Uterus (tissue), 4 donors: ENCODE results near the gene ADARB2. TPM values are rescaled to one million over a fixed set of nuclear protein-coding genes. Genes with fewer than 3 reads are reported as not detected.

Experiments used
- DNase-seq, 2 donors: peaks; one replicate each; pipeline ENCODE4 v3.0.0-alpha.2; 2019 to 2020
- H3K27ac ChIP-seq, 2 donors: fragments of 200-600 bp; sonication (generic); 1 replicate in 1 of 2; 2 replicates in 1 of 2; pipeline ENCODE4 v1.5.1; 2016 to 2018
- H3K27me3 ChIP-seq, 2 donors: fragments of 200-600 bp; sonication (generic); one replicate each; pipeline ENCODE4 v1.5.1; 2018 to 2019; ENCODE audit warnings: control low read depth in 1 of 2
- H3K36me3 ChIP-seq, 2 donors: fragments of 200-600 bp; sonication (generic); one replicate each; pipeline ENCODE4 v1.5.1; 2019; ENCODE audit warnings: control low read depth in 1 of 2
- H3K4me1 ChIP-seq, 2 donors: fragments of 200-600 bp; sonication (generic); one replicate each; pipeline ENCODE4 v1.5.1; 2018 to 2019; ENCODE audit warnings: control low read depth in 1 of 2
- H3K4me3 ChIP-seq, 2 donors: fragments of 200-600 bp; sonication (generic); 1 replicate in 1 of 2; 2 replicates in 1 of 2; pipeline ENCODE4 v1.5.1; 2018 to 2019; ENCODE audit warnings: mild to moderate bottlenecking in 1 of 2
- H3K9me3 ChIP-seq, 2 donors: fragments of 200-600 bp; sonication (generic); one replicate each; pipeline ENCODE4 v1.5.1; 2019; ENCODE audit warnings: control low read depth in 1 of 2
- POLR2A ChIP-seq, 2 donors: fragments of 450-650 bp; IDR thresholded peaks; one replicate each; pipeline ENCODE4 v1.6.1; 2016; ENCODE audit warnings: antibody characterized with exemption in 2 of 2, mild to moderate bottlenecking in 1 of 2, moderate library complexity in 1 of 2
- intact Hi-C: fragments of 100-400 bp; cut with DNase I; formaldehyde crosslinking; loops from one replicate; pipeline ENCODE4 v1.15.1; 2023; ENCODE audit warnings: low total_unique reads
- total RNA-seq, 4 donors: library from RNA; depleted of rRNA in 3 of 4; stranded (reverse); fragments of >200 nt in 3 of 4; gene quantifications; one replicate each; pipeline versions ENCODE4 v1.1.0 to v1.2.4, GENCODE V29; 2014 to 2023
- TF ChIP-seq, protein P1 (sequence below), 4 experiments: fragments of 200-600 bp in 2 of 4; fragments of 450-650 bp in 2 of 4; sonication (generic) in 2 of 4; IDR thresholded peaks; one replicate each; pipeline ENCODE4 v1.5.1; 2016 to 2019; ENCODE audit warnings: antibody characterized with exemption in 4 of 4, mild to moderate bottlenecking in 2 of 4, moderate library complexity in 1 of 4
- donor health status: DM: yes; HTN: yes; CAD: no.

Gene ADARB2
- total RNA-seq, 4 donors from 2014 or later: 0.76 to 2.6 (median 2.0) TPM; not detected in 1

DNA sequence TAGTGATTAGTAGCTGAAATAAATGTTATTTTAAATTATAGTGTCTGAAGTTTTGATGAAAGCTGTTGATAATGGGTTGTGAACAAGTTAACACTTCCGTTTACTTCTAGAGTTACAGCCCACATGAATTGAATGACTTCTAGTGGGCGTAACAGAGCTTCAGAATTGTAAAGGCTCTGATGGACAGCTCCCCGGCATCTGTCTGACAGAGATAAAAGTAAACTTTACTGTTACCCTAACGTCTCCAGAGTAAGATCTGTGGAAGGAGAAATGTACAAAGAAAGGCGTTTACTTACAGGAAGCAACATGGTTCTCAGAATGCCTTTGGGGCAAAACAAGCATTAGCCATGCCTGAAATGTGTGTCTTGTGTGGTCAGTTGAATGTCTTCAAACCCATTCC is 124.4 kb downstream of the ADARB2 start:
- Histone ChIP-seq H3K4me1 (no peaks in the 10 kb centered on the region), H3K9me3 (no peaks in the 10 kb centered on the region), H3K4me3 (no peak overlapping the region), H3K36me3 (no peaks in the 10 kb centered on the region), H3K27me3 (no peaks in the 10 kb centered on the region), H3K27ac (no peak overlapping the region)
- TF ChIP-seq, protein P1, sequence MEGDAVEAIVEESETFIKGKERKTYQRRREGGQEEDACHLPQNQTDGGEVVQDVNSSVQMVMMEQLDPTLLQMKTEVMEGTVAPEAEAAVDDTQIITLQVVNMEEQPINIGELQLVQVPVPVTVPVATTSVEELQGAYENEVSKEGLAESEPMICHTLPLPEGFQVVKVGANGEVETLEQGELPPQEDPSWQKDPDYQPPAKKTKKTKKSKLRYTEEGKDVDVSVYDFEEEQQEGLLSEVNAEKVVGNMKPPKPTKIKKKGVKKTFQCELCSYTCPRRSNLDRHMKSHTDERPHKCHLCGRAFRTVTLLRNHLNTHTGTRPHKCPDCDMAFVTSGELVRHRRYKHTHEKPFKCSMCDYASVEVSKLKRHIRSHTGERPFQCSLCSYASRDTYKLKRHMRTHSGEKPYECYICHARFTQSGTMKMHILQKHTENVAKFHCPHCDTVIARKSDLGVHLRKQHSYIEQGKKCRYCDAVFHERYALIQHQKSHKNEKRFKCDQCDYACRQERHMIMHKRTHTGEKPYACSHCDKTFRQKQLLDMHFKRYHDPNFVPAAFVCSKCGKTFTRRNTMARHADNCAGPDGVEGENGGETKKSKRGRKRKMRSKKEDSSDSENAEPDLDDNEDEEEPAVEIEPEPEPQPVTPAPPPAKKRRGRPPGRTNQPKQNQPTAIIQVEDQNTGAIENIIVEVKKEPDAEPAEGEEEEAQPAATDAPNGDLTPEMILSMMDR (IDR thresholded peaks at IDR 0.05): no peak
- TF ChIP-seq POLR2A (IDR thresholded peaks at IDR 0.05): no peak
- DNase-seq: no peak
- intact Hi-C loops: no loop called here

DNA sequence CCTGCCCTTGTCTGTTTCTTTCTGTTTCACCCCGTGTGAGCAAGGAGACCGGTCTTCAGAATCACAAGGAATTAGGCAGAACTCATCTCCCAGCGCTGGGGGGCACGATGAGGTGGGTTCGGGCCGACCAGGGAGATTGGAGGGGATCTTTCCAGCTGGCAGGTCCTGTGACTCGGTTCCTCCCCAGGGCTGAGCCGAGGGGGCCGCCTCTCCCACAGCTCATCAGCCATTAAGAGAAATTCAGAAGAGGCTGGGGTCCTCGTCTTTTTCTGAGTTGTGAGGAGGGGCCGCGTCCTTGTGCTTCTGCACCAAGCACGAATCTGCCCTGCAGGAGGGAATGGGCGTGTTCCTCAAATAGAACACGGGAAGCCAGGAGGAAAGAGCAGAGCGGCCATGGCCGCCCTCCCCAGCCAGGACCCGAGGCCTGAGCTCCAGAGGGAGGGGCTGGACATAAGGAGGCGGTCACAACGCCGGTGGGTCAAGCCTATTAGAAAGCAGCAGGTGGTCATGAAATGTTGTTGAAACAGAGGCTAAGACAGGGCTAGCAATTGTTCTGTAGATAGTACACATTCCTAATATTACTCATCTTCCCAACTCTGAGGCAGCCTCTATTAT is 125.3 kb downstream of the ADARB2 start:
- no peaks in the 10 kb centered on the region for H3K4me1 ChIP-seq
- H3K9me3 ChIP-seq: no peaks in the 10 kb centered on the region
- no peak for TF ChIP-seq POLR2A (IDR thresholded peaks at IDR 0.05)
- TF ChIP-seq, protein P1 (IDR thresholded peaks at IDR 0.05): no peak
- H3K4me3 ChIP-seq: no peak overlapping the region
- H3K27ac ChIP-seq: no peak overlapping the region
- intact Hi-C loops: no loop called here
- H3K27me3 ChIP-seq: no peaks in the 10 kb centered on the region
- DNase-seq: no peak
- H3K36me3 ChIP-seq: no peaks in the 10 kb centered on the region

- Histone ChIP-seq H3K36me3 (no peaks in the 10 kb centered on the region), H3K27me3 (no peaks in the 10 kb centered on the region), H3K4me1 (no peaks in the 10 kb centered on the region), H3K9me3 (no peaks in the 10 kb centered on the region), H3K27ac (no peak overlapping the region), H3K4me3 (no peak overlapping the region)
- intact Hi-C loops: no loop called here
- no peak for DNase-seq
- TF ChIP-seq, protein P1 (IDR thresholded peaks at IDR 0.05): no peak
- TF ChIP-seq POLR2A (IDR thresholded peaks at IDR 0.05): no peak
These were observed 126.1 kb downstream of the ADARB2 start for GRCh38 chr10:1610986-1611770.

DNA sequence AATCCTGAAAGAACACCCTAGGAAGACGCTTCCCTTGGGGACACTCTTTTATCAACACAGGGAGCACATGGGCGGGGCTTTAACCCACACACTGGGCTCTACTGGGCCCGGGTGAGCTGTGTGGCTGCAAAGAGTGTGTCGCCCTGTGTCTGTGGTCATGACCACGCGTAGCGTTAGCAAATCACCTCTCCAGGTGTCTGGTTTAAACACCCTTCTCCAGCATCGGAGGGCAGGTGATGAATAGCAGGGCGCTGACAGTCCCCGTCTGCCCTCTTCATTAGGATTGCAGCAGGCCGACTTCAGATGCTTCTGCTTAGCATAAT is 127.7 kb downstream of the ADARB2 start:
- Histone ChIP-seq H3K27me3 (no peaks in the 10 kb centered on the region), H3K27ac (no peak overlapping the region), H3K36me3 (no peaks in the 10 kb centered on the region), H3K4me1 (no peaks in the 10 kb centered on the region), H3K9me3 (no peaks in the 10 kb centered on the region), H3K4me3 (no peak overlapping the region)
- no peak for DNase-seq
- intact Hi-C loops: no loop called here
- TF ChIP-seq POLR2A (IDR thresholded peaks at IDR 0.05): no peak
- TF ChIP-seq, protein P1 (IDR thresholded peaks at IDR 0.05): no peak

DNA sequence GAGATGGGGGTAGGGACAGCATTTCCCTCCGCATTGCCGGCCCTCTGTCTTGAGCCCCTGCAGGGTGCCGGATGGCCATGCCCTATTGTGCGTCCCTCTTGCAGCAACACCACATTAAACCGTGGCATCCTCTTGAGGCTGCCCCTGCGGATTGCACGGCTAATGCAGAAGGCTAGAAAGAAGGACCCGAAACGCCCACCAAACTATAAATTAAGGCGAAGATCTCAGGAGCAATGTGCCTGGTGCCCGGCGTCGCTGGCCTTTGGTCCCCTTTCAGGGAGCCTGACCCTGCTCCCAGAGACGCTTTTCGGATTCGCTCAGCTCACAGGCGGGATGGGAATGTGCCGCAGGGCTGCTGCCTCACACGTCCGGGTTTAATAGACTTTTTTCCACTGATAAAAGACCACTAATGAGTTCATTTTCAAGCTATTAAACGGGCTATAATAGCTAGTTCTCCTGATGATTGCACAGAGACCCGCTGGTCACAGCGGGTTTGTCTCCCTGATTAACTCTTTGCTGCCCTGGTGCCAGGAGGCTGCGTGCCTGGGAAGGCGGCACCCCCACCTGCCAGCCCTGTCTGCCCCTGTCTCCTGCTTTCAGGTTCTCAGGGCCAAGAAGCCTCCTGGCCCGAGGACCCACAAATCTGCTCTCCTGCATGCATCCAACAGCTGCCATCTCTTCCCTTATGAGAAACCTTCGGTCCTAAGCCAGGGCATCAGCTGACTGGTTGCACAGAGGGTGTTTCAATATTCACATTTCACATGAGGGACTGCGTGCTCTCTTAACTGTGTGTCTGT is 128.3 kb downstream of the ADARB2 start:
- Histone ChIP-seq H3K36me3 (no peaks in the 10 kb centered on the region), H3K4me1 (no peaks in the 10 kb centered on the region), H3K27me3 (no peaks in the 10 kb centered on the region), H3K9me3 (no peaks in the 10 kb centered on the region), H3K4me3 (no peak overlapping the region), H3K27ac (no peak overlapping the region)
- DNase-seq: no peak
- TF ChIP-seq POLR2A (IDR thresholded peaks at IDR 0.05): no peak
- TF ChIP-seq, protein P1 (IDR thresholded peaks at IDR 0.05): no peak
- intact Hi-C loops: no loop called here
